GM23248 (cell line): Measurements from ENCODE around the gene MKRN3.

Experiments used
- EZH2 ChIP-seq: fragments of 200-600 bp; sonication (generic); IDR thresholded peaks from 2 replicates; pipeline ENCODE4 v1.6.1; 2018; ENCODE audit warnings: antibody characterized with exemption, mild to moderate bottlenecking; ENCODE audit not compliant: insufficient read depth, poor library complexity, severe bottlenecking
- EZH2phosphoT487 ChIP-seq: fragments of 200-600 bp; sonication (generic); IDR thresholded peaks from 2 replicates; pipeline ENCODE4 v1.6.1; 2018; ENCODE audit warnings: antibody characterized with exemption, moderate library complexity, mild to moderate bottlenecking, low read depth; ENCODE audit not compliant: insufficient read depth

- no peak for TF ChIP-seq EZH2phosphoT487
- TF ChIP-seq EZH2 = no peak
Measured at GRCh38 chr15:23578521-23579150, 13.2 kb downstream of the MKRN3 start.
